Measurements from ENCODE around the gene PPFIA3.
A peak's percentile ranks its signal among the peaks of the same experiment; 100 is the strongest.
"Not testable (repeated sequence)": the region's sequence is repeated elsewhere in the genome, so short reads cannot be mapped to it uniquely, and the experiment has no call there.

The PPFIA3 gene

DNA sequence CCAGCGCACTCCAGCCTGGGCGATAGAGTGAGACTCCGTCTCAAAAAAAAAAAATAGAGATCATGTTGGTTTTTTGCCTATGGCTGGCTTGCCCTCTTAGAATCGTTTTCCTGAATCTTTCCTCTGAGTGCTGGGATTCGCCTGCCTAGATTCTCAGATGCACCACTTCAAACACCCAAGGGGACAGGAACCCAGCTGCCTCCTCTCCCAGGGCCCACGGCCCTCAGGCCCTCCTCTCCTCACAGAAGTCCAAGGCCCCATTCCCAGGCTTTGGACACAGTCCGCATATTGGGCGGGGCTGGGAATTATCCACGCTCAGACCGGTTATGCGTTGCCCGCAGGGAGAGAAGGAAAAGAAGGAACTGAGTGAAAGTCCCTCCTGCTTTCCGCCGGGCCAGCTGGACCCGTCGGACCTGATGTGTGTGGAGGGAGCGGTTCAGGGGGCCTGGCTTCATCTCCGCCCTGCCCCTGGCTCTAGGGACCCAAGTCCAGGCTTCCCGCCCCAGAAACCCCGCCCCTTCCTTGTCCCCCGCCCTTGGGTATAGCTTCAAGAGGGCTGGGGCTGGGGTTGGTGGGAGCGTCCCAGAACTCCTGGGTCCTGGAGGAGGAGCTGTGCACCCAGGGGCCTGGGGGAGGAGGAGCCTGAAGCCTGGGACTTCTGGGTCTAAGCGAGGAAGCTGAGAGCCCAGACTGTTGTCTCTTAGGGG is 5.8 kb downstream of the PPFIA3 start:
- no peak for DNase-seq (ENCODE audit: low spot score)

DNA sequence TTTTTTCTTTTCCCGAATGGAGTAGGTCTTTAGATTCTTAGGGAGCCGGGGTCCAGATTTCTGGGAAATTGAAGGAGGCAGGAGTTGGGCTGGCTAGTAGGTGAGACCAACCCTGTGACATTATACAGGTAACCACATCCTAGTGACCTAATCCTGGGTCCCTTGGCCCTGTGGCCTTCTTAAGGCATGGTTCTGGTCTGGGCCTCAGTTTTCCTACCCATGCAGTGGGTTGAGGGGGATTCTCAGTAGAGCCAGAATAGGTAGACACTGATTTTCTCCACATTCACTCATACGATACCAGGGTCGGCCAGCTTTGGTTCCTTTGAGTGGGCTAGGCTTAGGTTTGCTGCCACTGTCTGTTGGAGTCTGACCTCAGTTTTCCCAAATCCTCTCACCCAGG is 7.2 kb downstream of the PPFIA3 start:
- DNase-seq (ENCODE audit: low spot score): no peak

DNA sequence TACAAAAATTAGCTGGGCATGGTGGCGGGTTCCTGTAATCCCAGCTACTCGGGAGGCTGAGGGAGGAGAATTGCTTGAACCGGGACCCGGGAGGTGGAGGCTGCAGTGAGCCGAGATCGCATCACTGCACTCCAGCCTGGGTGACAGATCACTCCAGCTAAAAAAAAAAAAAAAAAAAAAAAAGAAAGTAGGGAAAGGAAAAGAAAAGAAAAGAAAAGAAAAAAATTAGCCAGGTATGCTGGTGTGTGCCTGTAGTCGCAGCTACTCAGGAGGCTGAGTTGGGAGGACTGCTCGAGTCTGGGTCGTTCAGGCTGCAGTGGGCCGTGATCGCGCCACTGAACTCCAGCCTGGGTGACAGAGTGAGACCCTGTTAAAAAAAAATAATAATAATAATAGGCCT is 7.9 kb downstream of the PPFIA3 start:
- not testable (repeated sequence) for DNase-seq (ENCODE audit: low spot score)

DNA sequence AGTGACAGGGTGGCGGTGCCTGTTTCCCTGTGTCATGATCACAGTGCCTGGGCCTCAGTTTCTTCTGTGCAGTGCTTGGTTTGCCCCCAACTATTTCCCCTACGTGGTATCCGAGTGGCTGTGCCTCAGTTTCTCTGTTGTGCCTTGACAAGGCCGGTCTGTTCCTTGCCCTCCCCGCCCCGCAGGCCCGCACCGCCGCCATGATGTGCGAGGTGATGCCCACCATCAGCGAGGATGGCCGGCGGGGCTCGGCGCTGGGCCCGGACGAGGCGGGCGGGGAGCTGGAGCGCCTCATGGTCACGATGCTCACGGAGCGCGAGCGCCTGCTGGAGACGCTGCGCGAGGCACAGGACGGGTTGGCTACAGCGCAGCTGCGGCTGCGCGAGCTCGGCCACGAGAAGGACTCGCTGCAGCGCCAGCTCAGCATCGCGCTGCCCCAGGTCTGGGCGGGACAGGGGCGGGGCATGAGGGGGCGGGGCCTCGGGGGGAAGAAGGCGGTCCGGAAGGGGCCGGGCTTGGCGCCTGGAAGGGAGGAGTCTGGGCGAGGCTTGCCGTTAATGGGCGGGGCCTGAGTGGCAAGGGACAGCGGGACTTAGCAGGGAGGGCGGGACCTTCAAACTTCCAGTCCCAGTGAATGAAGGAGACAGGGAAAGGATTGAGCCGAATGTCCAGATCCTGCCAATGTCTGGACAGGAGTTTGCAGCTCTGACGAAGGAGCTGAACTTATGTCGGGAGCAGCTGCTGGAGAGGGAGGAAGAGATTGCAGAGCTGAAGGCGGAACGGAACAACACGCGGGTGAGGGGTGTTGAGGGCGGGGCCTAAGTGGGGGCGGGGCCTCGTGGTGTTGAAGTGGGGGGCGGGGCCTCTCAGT is 8.6 kb downstream of the PPFIA3 start:
- DNase-seq (ENCODE audit: low spot score): peak; percentile 100

DNA sequence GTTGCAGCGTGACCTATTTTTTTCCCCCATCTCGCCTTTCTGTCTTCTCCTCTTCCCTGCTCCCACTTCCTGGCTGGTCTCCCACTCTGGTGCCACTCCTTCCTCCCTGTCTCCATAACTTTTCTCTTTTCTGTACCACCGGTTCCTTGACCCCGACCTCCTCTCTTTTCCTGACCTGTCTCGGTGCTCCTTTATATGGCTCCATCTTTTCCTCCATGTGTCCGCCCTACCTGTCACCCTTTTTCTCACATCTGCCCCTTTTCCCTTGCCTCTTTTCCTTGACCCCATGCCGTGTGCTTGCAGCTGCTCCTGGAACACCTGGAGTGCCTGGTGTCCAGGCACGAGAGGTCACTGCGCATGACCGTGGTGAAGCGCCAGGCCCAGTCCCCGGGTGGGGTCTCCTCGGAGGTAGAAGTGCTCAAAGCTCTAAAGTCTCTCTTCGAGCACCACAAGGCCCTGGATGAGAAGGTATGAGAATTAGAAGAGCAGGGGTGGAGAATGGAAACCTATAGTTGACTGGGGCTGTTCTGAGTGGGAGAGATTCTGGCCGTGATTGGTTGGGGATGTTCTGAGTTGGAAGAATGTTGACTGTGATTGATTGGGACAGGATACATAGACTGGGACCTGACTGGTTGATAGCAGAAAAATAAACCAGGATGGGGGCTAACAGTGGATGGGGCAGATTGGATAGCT is 9.3 kb downstream of the PPFIA3 start:
- no peak for DNase-seq (ENCODE audit: low spot score)

DNA sequence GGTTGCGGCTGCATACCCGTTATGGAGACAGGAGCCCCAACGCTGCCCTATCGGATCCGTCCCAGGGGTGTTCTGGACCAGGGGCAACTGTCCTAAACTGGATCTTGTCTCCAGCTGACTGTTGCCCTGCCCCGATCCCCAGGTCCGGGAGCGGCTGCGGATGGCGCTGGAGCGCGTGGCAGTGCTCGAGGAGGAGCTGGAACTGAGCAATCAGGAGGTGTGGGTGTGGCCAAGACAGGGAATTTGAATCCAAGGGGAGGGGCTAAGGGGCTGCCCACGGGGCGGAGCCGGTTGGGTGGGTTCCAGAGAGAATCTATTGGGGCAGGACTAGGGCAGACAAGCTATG is 9.9 kb downstream of the PPFIA3 start:
- peak; percentile 66 for DNase-seq (ENCODE audit: low spot score)

DNA sequence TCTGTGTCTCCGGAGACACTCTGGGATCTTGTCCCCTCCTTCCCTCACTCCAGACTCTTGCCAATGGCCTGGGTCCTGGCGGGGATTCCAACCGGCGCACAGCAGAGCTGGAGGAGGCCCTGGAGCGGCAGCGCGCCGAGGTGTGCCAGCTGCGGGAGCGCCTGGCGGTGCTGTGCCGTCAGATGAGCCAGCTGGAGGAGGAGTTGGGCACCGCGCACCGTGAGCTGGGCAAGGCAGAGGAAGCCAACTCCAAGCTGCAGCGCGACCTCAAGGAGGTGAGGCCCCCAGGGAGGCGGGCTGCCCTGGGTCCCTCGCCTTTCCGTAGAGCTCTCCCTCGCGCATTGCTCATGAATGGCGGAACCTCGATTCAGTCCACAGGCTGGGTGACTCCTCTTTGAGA is 11.0 kb downstream of the PPFIA3 start:
- no peak for DNase-seq (ENCODE audit: low spot score)

DNA sequence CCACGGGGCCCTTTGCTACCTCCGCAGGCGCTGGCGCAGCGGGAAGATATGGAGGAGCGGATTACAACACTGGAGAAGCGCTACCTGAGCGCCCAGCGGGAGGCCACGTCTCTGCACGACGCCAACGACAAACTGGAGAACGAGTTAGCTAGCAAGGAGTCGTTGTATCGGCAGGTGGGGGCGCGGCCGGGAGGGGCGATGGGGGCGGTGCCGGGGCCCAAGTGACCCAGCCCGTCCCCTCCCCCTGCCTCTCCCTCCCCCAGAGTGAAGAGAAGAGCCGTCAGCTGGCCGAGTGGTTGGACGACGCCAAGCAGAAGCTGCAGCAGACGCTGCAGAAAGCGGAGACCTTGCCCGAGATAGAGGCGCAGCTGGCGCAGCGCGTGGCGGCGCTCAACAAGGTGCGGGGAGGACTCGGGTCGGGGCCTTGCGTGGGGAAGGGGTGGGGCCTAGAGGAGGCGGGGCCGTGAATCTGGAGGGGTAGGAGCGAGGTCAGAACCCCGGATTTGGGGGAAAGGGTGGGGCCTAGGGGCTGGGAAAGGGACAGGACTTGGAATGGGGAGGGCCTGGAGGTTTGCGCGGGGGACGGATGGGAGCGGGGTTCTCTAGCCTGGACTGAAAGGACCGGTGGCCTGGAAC is 13.7 kb downstream of the PPFIA3 start:
- DNase-seq (ENCODE audit: low spot score): no peak

DNA sequence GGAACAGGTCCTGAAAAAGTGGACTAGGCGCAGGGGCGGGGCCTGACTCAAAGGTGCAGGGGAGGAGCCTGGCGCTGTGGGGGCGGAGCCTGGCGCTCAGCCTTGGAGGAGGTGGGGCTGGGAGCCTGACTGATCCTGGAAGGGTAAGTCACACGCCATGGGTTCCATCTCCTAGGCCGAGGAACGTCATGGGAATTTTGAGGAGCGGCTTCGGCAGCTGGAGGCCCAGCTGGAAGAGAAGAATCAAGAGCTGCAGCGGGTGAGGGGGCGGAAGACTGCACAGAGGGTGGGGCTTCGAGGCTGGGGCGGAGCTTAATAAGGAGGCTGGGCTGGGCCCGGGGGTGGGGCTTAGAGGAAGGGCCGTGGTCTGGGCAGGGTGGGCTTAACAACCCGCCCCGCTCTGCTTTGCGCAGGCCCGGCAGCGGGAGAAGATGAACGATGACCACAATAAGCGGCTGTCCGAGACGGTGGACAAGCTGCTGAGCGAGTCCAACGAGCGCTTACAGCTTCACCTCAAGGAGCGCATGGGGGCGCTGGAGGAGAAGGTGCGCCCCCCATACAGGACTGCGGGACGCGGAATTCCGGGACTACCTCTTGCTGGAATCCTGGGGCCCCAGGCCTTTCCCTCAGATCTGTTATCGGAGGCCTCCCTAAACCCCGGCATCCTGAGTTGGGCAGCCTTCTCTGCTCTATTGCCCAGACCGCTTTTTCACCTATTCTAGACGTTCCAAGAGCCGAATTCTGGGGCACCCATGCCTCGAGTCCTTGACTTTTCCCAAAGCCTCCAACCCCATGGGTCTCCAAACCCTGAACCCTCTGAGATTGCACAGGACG is 14.5 kb downstream of the PPFIA3 start:
- no peak for DNase-seq (ENCODE audit: low spot score)

DNA sequence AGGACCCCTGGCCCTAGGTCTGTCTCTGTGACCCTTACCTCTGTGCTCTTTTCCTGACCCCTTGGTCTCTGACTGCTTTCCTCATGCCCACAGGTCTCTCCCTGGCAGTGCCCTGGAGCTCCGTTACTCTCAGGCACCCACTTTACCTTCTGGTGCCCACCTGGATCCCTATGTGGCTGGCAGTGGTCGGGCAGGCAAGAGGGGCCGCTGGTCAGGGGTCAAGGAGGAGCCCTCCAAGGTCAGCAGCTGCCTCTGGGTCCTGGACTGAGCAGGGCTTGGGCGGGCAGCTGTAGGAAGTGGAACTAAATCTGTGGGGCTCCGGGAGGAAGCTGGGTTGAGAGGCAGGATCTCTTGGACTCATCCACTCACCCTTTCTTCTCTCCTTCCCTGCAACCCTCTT is 16.3 kb downstream of the PPFIA3 start:
- DNase-seq (ENCODE audit: low spot score): no peak

DNA sequence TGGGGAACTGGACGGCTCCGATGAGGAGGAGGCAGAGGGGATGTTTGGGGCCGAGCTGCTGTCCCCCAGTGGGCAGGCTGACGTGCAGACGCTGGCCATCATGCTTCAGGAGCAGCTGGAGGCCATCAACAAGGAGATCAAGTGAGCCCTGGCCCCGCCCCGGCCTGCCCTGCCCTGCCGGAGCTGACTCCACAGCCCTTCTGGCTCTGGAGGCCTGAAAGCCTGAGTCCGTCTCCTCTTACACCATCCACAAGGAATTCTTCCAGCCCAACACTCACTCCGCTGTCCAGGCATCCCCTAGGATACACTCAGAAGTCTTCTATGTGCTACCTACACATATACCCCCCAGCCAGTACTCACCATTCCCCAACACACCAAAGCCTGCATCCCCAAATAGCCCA is 17.4 kb downstream of the PPFIA3 start:
- DNase-seq (ENCODE audit: low spot score): no peak

DNA sequence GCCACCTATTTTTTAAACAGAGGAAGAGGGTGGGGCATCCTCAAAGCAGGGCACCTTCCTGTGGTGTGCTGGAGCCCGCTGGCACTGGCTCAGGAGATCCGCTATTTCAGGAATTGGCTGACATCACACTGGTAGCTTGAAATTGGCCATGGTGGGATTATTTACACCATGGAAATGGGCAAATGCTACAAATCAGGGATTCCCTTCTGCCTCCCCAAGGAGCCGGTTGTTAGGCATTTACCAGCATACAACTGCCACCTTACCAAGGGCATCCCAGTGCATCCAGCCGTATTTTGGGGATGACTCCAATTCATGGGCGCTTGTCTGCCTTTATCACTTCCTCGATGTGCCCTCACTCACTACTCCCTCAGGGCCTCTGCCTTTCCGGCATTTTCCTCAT is 21.6 kb downstream of the PPFIA3 start:
- DNase-seq (ENCODE audit: low spot score): no peak

DNA sequence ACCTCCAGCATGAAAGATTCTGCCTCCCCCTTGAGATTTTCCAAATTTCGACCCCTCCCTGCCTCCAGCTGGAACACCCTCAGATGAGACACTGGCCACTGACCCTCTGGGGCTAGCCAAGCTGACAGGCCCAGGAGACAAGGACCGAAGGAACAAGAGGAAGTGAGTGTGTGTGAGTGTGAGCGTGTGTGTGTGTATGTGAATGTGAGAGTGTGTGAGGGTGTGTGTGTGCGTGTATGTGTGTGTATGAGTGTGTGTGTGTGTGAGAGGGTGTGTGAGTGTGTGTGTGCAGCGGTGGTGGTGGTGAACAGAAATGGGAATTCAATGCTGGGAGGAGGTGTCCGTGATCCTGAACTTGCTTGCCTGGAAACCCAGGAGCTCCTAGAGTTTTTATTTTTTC is 22.0 kb downstream of the PPFIA3 start:
- DNase-seq (ENCODE audit: low spot score): no peak

DNA sequence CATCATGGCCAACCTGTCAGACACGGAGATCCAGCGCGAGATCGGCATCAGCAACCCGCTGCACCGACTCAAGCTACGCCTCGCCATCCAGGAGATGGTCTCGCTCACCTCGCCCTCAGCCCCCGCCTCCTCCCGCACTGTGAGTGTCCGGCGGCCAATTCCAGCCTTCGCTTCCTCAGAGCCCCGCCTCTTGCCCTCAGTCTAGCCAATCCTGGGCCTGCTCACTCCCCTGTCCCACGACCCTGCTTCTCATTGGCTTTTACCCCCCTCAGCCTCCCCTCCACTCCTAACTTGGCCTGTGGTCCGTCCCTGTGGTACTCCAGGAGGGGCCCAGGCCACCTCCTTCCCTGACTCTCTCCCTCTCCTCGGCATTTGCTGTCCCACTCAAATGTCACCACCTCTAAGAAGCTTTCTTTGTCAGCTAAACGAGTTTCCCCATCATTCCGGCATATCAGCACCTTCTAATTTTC is 23.6 kb downstream of the PPFIA3 start:
- no peak for DNase-seq (ENCODE audit: low spot score)

DNA sequence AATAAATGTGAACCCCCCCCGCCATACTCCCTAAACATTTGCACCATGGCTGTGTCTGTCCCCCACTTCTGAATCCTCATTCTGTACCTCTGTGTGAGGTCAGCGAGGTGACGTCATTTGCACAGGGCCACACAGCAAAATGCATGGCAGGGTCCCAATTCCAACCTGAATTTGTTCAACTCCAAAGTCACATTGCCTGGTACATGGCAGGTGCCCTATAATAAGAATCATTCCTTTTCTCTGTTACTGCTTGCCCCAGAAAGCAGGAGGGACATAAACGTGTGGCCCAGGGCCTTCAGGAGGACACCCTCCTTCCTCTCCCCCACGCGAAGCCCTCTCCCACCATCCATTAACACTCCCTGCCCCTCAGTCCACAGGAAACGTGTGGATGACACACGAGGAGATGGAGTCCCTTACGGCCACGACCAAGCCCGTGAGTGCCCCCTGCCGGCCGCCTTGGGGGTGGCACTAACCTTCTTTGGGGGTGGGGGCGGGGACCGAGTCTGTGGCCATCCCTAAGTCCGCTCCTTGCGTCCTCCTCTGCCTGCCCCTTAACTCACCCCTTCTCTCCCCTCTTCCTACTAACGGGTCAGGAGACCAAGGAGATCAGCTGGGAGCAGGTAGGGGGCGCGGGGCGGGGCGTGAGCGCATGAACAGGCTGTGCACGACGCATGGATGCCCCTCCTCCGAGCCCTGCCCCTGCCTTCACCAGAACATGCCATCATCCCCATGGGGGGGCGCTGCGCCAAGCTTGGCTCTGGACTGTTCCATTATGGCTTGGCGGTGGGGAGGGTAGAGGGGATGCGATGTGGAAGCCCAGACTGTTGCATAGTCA is 26.4 kb downstream of the PPFIA3 start:
- peak; percentile 77 for DNase-seq (ENCODE audit: low spot score)

DNA sequence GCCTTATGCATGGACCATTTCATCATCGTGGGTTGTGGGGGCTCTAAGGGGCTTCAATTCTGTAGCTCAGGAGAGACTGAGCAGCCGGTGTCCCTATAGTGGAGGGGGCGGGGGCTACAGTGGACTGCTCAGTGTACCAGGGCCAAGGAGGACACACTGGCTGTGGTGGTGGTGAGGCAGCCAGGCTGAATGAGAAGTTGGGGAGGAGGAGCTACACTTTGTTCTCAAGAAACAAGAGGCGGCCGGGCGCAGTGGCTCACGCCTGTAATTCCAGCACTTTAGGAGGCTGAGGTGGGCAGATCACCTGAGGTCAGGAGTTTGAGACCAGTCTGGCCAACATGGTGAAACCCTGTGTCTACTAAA is 27.0 kb downstream of the PPFIA3 start:
- DNase-seq (ENCODE audit: low spot score): not testable (repeated sequence)

DNA sequence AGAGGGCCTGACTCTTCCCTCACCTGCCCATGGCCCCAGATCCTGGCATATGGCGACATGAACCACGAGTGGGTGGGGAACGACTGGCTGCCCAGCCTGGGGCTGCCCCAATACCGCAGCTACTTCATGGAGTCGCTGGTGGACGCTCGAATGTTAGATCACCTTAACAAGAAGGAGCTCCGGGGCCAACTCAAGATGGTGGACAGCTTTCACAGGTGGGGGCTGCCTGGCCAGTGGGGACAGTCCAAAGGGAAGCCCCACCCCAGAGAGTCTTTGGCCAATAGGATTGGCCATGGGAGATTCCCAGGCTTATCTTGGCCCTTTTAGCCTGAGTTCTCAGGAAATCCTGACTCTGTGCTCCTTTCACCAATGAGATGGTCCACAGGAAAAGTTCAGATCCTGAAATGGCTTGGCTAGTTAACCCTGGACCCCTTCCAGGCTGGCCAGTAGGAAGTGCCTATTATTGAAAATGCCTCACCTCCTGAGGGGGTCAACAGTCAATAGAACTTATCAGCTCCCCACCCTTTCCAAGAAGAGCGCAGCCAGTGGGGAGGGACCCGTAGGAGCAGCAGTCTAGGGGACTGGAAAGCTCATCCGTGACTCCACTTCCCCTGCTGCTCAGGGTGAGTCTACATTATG is 28.8 kb downstream of the PPFIA3 start:
- DNase-seq (ENCODE audit: low spot score): no peak

DNA sequence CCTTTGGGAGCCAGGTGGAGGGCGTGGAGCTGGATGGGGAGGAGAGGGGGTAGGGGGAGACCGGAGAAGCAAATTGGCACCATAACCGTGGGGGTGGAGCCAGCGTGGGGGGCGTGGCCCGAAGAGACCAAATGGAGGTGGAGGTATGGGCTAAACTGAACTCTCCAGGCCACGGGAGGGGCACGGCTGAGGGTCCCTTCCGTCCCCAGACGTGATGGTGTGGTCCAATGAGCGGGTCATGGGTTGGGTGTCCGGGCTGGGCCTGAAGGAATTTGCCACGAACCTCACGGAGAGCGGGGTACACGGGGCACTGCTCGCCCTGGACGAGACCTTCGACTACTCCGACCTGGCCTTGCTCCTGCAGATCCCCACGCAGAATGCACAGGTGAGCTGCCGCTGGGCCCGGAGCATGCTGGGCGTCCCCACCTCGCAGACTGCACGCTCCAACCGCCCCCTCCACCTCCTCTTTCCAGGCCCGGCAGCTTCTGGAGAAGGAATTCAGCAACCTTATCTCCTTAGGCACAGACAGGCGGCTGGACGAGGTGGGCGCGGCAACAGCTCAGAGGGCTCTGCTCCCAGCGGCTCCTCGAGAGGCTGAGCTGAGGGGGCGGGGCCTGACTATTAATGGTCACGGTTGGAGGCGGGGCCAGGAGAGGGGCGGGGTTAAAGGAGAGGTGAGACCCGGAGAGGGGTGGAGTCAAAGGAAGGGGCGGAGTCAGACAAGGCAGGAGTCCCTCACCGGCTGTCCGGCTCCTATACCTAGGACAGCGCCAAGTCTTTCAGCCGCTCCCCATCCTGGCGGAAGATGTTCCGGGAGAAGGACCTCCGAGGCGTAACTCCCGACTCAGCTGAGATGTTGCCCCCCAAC is 29.7 kb downstream of the PPFIA3 start:
- peak; percentile 99 for DNase-seq (ENCODE audit: low spot score)

DNA sequence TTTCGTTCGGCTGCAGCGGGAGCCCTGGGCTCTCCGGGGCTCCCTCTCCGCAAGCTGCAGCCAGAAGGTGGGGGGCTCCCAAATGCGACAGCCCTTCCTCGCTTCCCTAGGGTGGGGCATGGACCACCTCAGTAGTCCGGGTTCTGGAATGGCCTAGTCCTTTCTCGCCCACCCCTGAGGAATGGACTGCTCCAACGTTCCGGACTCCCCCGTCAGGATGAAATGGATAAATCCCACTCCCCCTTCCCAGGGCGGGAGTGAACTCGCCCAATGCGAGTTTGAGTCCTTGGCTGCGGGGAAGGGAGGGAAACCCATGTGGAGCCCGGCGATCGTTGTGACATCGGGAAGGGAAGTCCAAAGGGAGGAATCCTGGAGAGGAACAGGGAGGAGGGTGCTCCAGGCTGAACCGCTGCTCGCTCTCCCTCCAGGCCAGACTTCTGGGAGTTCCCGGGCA is 30.3 kb downstream of the PPFIA3 start:
- DNase-seq (ENCODE audit: low spot score): peak; percentile 89
